NCI-H82 treated with DMSO at 0.1 percent for 48 hours (cell line): ENCODE results near the gene WLS.
A peak's percentile ranks its signal among the peaks of the same experiment; 100 is the strongest.
"Not testable (repeated sequence)": the region's sequence is repeated elsewhere in the genome, so short reads cannot be mapped to it uniquely, and the experiment has no call there.

Source experiments
- DNase-seq: peaks from one replicate; lab custom pipeline; 2025; ENCODE audit not compliant: unreplicated experiment; lab: John Stamatoyannopoulos, UW

WLS gene

GRCh38 chr1:68232289-68233148, at the start of gene WLS:
Gene WLS, minus strand, starts transcription at chr1:68232523. Its CDS starts 224 bp downstream, at chr1:68232299.
- peak; percentile 61 for DNase-seq

- DNase-seq = no peak
Measured at GRCh38 chr1:68280286-68280685, 48.0 kb upstream of the WLS start.

- no peak for DNase-seq
Measured at GRCh38 chr1:68279846-68280245, 47.5 kb upstream of the WLS start.

GRCh38 chr1:68278221-68278620, 45.9 kb upstream of the WLS start:
- no peak for DNase-seq

GRCh38 chr1:68276448-68276847, 44.1 kb upstream of the WLS start:
- DNase-seq = no peak

- no peak for DNase-seq
Measured at GRCh38 chr1:68273530-68273929, 41.2 kb upstream of the WLS start.

- no peak for DNase-seq
Measured at GRCh38 chr1:68271596-68271995, 39.3 kb upstream of the WLS start.

- no peak for DNase-seq
Measured at GRCh38 chr1:68270951-68271350, 38.6 kb upstream of the WLS start.

- no peak for DNase-seq
Measured at GRCh38 chr1:68269637-68270430, 37.5 kb upstream of the WLS start.

DNA sequence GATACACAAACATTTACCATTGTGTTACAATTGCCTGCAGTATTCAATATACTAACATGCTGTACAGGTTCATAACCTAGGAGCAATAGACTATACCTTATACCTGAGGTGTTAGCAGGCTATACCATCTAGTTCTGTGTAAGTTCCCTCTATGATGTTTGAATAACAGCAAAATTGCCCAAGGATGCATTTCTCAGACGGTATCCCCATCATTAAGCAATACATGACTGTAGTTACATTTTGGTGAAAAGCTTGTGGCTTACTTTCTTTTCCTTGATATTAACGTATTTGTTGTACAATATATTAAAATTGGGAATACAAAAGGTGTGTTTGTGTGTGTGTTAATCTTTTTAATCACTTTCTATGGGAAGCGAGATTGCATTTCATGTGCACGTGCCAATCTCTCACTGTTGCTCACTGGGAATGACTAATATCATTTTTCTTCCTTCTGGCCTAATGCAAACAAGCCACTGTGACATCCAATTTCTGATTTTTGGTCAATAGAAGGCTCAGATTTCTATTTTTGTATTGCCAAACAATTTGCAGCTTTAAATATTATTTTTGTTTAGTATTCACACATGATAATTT, 36.7 kb upstream of the WLS start:
- no peak for DNase-seq

- not testable (repeated sequence) for DNase-seq
Measured at GRCh38 chr1:68256824-68257223, 24.5 kb upstream of the WLS start.

DNA sequence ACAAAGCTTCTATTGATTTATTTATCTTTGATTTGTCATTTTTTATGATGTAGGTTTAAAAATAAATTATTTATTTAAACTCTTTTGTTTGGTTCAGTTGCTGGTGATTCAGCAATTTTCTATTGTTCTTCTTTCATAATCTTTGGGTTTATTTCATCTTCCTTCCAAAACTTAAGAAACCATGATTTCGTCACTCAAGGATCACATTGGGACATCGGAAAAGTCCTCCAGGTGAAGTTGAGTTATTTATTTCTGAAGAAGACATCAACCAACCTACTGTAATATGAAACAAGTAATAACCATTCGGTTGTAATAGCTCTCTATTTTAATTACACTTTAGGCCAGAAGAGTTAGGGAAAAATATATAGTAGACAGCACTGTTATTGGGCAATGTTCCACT, 23.0 kb upstream of the WLS start:
- no peak for DNase-seq

DNA sequence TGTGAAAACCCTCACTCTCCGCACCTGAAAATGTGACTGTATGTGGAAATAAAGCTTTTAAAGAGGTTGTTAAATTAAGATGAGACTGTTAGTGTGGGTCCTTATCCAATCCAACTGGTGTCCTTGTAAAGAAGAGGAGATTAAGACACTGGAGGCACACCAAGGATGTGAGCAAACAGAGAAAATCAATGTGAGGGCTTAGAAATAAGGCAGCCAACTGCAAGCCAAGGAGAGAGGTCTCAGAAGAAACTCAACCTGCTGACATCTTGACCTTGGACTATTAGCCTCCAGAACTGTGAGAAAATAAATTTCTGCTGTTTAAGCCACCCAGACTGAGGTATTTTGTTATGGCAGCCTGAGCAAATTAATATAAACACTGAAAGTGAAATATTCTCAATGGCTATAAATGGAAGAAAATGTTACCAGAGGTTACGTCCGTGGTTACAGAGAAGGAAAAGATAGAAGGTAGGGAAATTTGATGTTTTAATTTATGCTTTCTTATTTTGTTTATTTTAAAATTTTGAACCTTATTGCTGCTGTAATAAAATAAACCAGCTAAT, 22.4 kb upstream of the WLS start:
- DNase-seq = no peak

DNA sequence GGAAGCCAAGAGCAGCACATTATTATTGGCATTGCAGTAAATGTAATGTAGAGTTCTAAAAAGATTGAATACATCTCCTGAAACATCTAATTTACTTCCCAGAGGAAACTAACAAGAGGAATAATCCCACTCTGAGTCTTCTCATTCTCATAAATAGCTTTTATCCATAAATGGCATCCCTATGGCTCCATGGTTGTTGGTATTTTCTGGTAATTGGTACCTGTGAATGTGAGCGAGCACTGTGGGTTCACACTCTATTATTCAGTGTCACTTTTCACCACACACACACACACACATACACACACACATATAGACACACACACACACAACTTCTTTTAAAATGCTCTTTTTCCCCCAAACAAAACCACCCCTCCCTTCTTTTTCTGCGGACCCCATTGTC, 4.7 kb upstream of the WLS start:
- no peak for DNase-seq

GRCh38 chr1:68234094-68234493, 1.8 kb upstream of the WLS start:
- DNase-seq = no peak

GRCh38 chr1:68233202-68233601, 879 bp upstream of the WLS start:
- DNase-seq = no peak

DNA sequence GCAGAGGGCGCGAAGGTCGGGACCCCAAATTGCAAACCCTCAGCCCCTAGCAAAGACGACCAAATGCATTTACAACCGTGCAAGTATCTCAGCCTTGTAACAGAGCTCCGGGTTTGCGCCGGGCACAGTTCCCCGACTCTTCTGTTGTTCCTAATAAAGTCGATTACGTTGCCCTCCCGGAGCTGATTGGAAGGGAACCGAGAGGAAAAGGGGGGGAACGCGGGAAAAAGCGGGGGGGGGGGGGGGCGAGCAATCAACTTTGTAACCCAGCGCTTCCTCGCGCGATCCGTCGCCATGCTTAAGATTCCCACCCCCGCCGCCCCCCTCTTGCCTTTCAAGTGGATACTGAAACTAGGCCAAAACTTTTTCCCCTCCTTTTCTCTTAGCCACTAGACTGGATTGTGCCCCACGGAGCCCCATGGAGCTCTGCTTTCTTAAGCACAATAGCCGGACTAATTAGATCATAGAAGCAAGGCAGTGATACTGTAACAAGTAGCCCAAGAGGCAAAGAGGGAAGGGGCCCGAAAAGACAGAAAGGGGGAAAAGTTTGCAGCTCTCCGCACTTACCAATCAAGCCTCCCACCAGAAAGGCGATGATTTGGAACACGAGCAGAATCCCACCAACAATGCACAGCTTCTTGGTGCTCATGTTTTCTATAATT, 565 bp downstream of the WLS start:
- peak; percentile 57 for DNase-seq

- DNase-seq = no peak
Measured at GRCh38 chr1:68230901-68231626, 1.3 kb downstream of the WLS start.

DNA sequence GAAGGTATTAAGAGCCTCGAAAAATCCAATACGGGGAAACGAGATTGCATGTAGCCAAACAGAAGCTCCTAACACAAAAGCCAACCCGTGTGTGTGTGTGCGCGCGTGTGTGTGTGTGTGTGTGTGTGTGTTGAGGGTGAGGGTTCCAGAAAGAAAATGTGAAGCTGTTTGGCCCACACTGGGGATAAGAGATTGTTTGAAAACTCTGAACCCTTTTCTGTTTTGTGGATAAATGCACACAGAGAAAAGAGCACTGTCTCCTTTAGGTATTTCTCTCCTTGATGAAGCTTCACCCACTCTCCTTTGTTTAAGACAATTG, 1.9 kb downstream of the WLS start:
- DNase-seq = peak; percentile 45

DNA sequence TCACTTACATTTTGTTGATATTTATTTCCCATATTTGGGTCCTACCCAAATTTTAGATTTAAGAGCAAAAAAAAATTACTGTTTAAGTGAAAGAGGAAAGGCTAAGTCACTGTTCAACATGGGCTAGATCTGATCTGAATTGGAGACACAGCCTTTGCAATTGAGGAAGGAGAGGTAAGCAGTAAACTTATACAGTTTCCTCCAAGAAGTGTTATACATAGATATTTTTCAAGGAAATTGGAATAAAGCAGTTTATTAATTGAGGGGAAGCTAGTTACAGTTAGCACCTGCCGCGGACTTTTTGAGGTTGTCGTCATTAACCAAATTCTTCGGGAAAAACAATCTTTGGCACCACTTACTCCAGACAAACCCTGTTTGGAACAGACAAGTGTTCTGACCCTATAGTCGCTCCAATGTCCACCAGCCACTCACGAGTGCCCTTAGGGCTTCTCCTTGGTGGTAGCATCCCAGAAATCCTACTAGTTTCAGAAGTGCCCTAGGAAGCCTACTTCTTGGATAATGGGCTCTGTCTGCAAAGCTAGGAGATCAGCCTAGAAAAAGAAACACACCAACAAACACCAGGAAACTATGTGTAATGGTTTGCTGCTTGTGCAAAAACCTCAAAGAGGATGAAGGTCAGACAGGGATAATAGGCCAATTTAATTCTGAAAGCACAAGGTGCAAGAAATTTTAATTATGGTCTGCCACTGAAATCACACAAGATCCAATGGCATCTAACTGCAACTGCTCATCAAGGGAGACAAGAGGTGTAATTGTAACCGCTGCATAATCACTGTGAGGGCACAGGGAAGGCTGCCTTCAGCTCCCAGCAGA, 2.5 kb downstream of the WLS start:
- peak; percentile 34 for DNase-seq
